CD4-positive, alpha-beta T cell treated with Interleukin-4 for 4 hours (primary cell): ENCODE results near the gene VSTM2L.

Experiments used
- DNase-seq: peaks from one replicate; pipeline ENCODE4 v3.0.0-alpha.2; 2020

Gene VSTM2L

DNA sequence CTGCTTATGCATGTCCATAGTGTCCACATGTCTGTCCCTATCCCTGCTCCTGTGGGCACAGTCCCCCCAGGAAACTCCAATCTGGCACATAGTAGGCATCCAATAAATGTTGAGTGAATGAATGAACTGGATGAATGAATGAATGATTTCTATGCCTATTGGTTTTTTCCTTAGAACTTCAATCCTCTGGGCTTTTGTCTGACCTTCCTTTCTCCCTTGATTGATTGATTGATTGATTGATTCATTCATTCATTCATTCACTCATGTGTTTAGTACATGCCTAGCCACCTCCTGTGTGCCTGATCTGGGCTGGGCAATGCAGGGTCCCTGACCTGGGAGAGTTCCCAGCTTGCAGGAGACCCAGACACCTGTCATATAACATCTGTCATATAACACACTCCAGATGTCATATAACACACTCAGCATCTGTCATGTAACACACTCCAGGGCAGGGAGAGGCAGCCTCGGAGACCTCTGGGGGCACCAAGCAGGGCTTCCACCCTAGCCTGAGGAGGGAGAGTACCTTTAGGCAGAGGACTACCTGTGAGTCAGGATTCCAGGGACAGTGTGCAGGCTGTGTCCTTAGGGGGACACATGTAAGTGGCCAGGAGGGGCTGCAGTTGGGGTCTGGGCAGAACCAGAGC, 17.9 kb downstream of the VSTM2L start:
- no peak for DNase-seq

DNA sequence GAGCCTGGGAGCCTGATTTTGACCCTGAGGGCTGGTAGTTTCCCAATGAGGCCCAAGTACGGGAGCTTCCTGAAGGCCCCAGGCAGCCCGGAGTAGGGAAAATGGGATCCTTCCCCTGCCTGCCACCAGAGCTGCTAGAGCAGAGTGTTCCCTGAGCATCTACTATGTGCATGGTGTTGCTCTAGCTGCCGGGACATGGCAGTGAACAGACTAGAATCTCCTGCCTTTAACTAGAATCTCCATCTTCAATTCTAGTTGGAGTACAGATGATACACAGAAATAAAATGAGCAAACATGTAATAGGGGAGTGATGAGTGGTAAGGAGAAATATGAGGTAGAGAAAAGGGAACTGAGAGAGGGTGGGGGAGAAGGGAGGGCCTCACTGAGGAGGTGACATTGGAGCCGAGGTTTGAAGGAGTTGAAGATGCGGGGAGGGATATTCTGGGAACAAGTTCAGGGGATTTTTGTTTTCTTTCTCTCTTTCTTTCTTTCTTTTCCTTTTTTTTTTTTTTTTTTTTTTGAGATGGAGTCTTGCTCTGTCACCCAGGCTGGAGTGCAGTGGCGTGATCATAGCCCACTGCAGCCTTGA, 18.5 kb downstream of the VSTM2L start:
- DNase-seq = no peak

DNA sequence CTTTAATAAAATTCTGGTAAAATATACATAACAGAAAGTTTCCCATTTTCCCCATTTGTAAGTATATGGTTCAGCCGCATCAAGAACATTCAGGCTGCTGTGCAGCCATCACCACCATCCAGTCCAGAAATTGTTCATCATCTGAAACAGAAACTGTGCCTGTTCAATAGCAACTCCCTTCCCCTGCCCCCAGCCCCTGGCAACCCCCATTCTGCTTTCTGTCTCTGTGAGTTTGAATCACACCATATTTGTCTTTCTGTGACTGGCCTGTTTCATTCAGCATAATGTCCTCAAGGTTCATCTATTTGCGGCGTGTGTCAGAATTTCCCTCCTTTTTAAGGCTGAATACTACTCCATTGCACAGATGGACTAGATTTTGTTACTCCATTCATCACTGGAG, 19.1 kb downstream of the VSTM2L start:
- no peak for DNase-seq

DNA sequence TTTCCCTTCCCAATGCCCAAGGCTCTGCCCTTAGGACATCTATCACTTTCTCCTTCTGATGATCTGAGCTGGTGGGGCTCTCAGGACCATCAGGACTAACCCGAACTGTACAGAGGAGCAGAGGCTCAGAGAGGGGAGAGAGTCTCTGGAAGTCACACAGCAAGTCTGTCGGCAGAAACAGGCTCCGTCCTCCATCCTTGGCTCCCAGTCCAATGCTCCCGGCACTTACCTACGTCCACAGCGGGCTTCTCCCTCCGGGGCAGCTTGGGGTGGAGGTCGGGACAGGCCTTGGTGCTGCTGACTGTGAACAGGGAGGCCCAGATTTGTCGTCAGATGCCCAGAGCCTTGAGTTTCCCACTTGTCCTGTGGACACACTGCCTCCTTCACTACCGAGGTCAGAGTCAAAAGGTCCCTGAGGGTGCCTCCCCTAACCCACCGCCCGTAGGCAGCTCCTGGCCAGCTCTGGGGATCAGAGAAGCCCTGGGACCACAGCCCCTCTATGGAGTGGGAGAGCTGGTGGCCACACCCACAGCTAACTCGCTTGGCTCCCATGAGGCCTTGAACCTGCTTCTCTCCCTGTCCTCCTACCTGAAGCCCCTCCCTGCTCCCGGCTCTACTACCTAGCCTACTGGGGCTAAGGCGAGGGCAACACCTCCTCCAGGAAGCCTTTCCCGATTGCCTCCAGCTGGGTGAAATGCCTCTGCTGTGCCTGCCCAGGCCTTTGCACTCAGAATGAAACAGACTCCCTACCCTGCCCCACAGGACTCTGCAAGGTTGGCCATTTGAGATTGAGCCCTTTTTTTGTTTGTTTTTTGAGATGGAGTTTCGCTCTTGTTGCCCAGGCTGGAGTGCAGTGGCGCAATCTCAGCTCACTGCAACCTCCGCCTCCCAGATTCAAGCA, 22.6 kb downstream of the VSTM2L start:
- no peak for DNase-seq

DNA sequence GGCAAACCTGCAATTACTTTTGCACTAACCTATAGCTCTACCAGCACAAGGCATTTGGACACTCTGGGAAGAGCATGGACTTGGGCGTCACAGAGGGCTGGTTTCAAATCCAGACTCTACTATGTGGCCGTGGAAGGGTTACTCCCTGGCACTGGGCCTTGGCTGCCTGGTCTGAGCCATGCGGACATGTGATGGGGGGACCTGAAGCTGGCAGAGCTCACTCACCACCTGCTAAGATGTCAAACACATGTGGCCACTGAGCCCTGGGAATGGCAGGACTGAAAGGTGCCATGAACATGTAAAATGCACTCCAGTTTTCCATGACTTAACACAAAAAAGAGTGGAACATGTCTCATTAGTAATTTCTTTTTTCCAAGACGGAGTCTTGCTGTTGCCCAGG, 23.7 kb downstream of the VSTM2L start:
- DNase-seq = no peak

DNA sequence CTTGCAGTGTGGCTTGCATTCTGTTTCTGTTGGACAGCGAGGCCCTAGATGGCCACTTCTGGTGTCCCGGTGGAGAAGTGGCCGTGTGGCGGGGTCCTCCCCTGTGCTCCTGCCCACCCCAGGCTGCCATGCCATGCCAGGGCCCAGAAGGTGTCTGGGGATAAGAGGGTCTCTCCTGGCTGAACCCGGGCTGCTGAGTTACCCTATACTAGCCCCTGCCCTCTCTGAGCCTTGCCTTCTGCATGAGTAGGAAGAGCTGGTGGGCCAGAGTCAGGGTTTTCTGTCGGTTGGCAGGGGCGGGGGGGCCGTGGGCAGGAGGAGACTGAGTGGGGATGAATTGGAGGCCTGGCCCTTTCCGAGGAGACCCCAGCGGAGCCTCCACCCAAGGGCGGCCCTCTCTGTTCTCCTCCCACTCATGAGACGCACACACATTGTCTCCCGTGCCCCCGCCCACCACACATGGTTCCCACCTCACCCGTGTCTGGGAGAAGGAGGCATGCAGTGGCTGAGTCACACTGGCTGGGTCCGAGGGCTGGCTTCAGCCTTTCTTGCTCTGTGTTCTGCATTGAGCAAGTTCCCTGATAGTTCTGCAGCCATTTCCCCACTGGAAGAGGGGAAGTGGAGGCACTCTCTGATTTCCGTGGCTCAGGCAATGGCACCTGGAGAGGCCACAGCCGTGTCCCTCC, 24.6 kb downstream of the VSTM2L start:
- DNase-seq = no peak

DNA sequence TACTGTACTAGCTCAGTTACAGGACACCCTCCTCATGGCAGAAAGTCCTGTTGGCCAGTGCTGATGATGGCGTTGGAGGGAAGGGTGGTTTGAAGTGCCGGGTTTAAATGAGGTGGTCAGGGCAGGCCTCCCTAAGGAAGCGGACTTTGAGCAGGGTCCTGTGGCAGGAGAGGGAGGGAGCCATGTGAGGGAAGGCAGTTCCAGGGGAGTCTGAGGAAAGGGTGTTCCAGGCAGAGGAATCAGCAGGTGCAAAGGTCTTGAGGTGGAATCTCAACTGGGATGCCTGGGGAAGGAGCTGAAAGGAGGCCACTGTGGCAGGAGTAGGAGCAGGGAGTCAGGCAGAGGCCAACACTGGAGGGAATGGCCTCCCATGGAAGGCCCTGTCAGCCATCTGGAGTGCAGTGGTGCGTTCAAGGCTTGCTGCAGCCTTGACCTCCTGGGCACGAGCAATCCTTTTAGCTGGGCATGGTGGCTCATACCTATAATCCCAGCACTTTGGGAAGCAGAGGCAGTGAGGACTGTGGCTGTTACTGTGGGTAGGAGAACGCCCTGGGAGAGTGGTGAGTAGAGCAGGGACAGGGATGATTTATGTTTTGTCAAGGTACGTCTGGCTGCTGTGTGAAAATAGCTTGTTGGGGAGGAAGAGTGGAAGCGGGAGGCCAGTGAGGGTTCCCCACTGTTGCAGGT, 26.2 kb downstream of the VSTM2L start:
- DNase-seq = no peak

DNA sequence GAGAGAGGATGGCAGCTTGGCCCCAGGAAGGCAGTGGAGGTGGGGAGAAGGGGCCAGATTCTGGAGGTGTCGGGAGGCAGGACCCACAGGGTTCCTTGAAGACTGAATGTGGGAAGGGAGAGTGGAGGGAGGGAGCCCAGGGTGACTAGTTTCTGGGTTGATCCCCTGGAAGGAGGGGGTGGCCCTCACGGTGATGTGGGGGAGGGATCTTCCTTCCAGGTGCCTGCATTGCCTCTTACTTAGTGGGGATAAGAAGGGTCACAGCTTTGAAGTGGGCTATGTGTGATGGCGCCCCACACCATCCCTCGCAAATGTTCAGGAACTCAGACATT, 26.7 kb downstream of the VSTM2L start:
- DNase-seq = no peak

DNA sequence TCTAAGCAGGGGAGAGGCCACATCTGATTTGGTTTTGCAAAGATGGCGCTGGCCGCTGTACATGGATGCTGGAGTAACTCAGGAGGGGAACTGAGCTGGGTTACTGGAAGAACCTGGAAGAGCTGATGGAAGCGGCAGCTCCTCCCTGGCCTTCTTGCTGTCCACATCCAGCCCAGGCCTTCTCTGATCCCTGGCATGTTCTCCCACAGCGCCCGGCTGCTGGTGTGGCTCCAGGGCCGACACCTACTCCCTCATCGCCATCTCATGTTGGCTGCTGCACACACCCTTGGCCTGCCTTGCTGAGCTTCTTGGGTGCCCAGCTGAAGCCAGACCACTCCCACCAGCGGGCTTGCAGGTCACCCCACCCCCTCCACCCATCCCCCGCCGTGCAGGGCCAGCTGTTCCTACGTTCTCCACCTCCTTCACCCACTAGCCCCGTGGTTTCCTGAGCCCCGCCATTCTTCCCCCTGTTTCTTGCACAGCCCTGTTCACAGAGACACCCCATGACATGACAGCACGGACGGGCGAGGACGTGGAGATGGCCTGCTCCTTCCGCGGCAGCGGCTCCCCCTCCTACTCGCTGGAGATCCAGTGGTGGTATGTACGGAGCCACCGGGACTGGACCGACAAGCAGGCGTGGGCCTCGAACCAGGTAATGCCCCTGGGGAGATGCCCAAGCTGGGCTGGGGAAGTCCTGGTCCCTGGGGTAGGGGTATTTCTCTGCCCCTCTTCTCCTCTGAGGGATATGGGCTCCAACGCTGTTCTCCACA, 28.4 kb downstream of the VSTM2L start:
- DNase-seq = no peak

DNA sequence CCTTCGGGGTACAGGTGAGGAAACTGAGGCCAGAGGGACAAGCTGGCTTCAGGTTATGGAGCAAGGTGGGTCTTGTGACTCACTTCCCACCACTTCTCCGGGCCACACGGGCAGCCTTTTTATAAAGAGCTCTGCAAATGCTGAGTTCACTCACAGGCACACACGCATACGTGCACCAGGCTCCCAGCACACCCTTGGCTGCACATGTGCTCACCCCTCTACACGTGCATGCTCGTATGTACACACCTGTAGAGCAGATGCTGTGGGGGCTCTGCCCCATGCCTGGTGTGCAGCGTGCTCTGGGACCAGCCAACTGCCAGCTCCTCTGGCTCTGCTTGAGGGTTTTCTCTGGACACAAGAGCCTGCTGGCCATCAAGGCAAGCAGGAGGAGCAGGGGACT, 29.1 kb downstream of the VSTM2L start:
- DNase-seq = no peak

DNA sequence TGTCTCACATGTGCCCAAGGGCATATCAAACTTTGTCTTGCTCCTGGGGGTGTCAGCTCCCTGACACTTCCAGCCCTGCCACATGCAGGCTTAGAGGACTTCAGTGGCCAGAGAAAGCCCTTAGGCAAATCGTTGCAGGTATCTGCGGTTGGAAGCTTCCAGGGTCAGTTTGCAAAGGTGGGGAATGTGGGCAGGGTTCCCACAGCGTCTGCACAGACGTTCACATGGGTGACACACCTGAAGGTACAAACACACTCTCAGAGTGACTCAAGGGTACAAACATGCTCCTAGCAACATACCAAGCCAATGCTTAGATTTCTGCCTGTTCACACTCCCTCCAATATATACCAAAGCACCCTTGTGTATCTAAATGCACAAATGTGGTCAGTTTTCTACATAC, 30.0 kb downstream of the VSTM2L start:
- DNase-seq = no peak

DNA sequence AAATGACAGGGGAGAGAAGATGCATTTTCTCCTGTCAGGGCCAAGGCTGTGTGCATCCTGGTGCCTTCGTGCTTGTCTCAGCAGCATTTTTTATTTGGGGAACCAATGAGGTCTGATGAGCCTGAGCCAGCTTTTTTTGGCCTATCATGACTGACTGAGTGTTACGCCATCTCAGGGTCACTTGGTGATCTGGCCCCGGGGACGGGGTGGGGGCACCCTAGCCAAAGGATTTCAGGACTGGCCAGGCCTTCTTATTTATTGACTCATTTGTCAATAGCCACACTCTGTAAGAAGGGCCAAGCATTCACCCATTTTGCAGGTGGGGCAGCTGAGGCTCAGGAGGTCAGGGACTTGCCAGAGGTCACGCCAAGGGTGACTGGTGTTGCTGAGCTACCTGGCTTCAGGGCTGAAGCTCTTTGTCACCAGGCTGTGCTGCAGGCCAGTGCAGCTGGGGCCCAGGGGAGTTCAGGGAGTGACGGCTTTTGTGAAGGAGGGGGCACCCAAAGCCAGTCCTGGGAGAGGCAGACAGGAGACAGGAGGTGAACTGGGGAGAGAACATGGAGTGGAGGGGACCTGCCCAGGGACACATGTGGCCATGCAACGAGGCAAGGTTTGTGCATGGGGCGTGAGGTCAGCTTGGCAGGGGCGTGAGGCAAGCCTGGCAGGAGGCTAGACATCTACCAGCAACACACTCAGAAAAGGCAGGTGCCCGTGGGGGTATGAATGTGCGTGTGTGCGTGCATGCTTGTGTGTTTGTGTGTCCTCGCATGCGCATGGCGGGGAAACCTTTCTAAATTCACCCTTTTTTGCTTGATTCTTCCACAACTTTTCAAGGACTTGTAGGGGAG, 31.1 kb downstream of the VSTM2L start:
- no peak for DNase-seq

DNA sequence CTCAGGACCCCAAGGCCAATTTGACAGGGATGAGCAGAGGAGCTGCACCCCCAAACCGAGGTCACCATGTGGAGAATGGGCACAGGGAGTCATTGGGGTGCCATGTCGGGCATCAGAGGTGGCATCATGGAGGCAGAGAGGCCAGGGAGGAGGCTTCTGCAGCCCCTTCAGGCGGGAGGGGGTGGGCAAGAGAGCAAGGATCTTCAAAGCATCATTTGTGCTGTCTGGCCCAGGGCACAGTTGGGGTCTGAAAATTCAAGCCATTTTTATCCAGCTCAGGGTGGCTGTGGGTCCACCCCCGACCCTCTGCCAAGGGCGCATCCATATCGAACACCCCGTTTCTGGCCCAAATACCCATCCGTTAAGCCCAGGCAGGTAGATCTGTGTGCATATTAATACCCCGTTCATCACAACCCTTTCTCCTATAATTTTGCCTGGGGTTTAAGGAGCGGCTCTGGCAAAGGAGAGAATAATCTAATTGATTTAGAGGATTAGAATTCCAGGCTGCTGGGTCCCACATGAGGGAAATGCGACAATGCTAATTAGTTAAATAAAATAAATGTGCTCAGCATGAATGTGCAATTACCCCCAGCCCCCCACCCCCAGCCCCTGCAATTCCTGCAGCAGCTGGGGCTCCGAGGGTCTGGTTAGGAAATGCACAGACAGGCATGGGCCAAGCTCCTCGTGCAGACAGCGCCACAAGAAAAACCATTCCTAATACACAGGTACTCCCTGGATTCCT, 31.9 kb downstream of the VSTM2L start:
- DNase-seq = no peak

DNA sequence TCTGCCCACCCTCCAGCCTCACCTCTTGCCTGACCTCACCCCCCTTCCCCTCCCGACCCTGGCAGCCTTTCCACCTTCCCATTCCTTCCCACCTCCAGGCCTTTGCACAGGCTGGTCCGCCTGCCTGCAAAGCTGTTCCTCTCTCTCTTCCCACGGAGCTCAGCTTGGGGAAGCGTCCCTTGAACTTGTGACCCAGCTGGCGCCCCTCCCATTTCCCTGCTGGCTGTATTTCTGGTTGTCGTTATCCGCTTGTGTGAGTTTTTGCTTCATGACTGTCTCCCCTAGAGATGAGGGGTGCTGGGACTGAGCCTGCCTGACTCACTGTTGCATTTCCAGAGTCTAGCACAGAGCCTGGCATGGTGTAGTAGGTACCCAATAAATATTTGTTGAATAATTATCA, 32.5 kb downstream of the VSTM2L start:
- no peak for DNase-seq

DNA sequence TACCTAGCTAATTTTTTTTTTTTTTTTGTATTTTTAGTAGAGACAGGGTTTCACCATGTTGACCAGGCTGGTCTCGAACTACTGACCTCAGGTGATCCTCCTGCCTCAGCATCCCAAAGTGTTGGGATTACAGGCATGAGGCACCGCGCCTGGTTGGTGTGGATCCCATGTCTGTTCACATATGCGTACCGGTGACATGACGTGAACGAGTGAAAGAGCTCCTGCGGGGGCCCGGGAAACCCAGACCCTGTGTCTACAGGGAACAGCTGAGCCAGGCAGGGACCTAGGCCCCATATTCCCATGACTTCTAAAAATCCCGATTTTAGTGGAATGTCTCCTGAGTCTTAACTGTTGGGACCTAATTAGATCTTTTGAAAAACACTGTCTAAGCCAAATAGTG, 33.1 kb downstream of the VSTM2L start:
- DNase-seq = no peak

DNA sequence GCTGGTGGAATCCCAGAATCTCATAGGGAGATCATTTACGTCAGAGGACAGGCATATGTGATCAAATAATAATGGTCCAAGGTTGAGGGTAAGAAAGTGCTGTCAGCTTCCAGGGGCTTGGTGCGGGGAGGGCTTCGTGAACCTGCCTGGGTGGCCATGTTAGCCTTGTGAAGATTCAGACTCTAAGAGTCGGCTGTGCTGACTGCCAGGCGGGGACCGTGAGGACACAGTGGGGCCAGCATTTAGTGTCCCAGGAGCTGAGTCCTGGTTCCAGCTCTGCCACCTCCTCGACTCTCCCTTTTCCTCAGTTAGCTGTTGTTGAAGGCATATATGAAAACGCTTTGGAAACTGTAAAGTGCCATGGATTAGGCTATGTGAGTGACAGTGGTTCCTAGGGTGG, 33.5 kb downstream of the VSTM2L start:
- DNase-seq = no peak

DNA sequence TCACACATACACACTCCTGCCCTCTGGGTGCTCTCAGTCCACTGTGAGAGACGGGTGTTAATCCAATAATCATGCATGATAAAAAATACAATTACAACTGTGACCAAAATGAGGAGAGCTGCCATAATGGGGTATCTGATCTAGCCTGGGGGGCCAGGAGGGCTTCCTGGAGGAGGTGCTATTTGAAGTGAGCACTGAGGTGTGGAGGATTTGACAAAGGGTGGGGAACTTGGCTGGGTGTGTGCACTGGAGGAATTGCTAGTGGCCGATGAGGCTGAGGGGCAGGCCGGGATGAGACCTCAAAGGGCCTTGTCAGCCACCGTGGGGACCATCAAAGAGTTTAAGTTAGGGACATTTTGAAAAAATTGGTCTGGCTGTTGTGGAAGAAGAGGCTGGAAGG, 34.8 kb downstream of the VSTM2L start:
- DNase-seq = no peak

DNA sequence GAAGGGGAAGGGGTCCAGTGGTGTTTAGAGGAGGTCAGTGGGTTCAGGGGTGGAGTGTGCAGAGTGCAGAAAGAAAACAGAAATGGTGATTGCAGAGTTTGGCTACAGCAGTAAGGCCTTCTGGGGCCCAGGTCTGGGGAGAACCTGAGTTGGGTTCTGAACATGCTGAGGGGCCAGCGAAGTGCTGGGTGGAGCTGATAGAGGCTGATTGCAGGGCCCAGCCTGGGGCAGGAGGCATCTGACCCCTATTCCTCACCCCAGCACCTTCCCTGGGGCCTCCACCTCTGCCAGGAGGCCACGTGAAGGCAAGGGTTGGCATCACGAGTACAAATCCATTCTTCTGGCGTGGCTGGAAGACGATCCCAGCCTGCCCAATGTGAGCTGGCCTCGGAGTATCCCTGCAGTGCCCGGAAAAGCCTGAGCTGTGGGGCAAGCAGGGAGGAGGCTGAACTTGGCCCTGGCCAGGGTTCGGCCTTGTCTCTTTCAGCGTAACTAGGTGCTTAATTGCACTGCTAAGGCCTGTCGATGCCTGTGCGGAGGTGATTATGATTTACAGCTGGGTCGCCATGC, 35.3 kb downstream of the VSTM2L start:
- DNase-seq = no peak

DNA sequence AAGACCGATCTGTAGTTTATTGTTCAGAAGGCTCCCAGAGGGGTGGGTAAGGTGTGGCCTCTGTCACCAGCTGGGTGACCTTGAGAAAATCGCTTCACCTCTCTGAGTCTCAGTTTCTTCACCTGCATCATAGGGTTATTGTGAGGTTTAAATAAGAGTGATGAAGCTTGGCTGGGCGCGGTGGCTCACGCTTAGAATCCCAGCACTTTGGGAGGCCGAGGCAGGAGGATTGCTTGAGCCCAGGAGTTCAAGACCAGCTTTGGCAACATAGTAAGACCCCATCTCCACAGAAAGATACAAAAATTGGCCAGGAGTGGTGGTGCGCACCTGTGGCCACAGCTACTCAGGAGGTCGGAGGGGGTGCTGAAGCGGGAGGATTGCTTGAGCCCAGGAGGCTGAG, 36.0 kb downstream of the VSTM2L start:
- DNase-seq = no peak
